ENCODE results near the gene IDE. TPM values are rescaled to one million over a fixed set of nuclear protein-coding genes. Genes with fewer than 3 reads are reported as not detected.

The IDE gene
- total and polyA plus RNA-seq, 2 of the 13 experiments (the other 11 are each of a cell fraction or from before 2014, with no cell fraction given): 16.1 to 52.1 TPM

DNA sequence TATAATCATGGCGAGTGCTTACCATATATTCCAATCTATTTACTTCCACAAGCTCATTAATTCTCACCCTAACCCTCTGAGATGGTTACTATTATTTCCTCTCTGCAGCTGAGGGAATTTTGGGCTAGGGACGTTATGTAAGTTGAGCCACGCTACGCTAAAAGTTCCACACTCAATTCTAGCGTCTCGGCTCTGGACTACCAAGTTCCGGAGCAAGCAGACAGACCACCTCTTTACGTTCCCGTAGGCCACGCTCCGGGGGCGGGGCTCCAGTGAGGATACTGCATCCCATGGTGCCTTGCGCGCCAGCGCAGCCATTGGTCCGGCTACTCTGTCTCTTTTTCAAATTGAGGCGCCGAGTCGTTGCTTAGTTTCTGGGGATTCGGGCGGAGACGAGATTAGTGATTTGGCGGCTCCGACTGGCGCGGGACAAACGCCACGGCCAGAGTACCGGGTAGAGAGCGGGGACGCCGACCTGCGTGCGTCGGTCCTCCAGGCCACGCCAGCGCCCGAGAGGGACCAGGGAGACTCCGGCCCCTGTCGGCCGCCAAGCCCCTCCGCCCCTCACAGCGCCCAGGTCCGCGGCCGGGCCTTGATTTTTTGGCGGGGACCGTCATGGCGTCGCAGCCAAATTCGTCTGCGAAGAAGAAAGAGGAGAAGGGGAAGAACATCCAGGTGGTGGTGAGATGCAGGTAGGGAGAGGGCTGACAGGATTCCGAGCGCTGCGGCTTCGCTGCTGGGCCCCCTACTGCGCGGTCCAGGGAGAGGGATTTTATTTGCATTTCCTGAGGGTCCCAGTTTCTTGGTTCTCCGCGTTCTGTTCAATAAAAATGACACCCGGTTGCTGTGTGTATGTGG is 19.1 kb upstream of the IDE start, which contains the start of gene KIF11 (continued):
- TF ChIP-seq, protein P1, sequence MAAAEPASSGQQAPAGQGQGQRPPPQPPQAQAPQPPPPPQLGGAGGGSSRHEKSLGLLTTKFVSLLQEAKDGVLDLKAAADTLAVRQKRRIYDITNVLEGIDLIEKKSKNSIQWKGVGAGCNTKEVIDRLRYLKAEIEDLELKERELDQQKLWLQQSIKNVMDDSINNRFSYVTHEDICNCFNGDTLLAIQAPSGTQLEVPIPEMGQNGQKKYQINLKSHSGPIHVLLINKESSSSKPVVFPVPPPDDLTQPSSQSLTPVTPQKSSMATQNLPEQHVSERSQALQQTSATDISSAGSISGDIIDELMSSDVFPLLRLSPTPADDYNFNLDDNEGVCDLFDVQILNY (CRISPR knock-in tag; conservative IDR thresholded peaks at IDR 0.05): peak; percentile 73; the same call in 1 of the 2 replicates
- peak; percentile 65 for TF ChIP-seq MEF2D (CRISPR knock-in tag; IDR thresholded peaks at IDR 0.05)
- TF ChIP-seq ZNF235 (CRISPR knock-in tag; IDR thresholded peaks at IDR 0.05; ENCODE audit: borderline replicate concordance): no peak
- TF ChIP-seq CREB1 (IDR thresholded peaks at IDR 0.05): peak; percentile 25; the same call in 1 of the 2 replicates
- peak; percentile 84 for TF ChIP-seq CREB1 (CRISPR knock-in tag; IDR thresholded peaks at IDR 0.05)
- TF ChIP-seq, protein P2, sequence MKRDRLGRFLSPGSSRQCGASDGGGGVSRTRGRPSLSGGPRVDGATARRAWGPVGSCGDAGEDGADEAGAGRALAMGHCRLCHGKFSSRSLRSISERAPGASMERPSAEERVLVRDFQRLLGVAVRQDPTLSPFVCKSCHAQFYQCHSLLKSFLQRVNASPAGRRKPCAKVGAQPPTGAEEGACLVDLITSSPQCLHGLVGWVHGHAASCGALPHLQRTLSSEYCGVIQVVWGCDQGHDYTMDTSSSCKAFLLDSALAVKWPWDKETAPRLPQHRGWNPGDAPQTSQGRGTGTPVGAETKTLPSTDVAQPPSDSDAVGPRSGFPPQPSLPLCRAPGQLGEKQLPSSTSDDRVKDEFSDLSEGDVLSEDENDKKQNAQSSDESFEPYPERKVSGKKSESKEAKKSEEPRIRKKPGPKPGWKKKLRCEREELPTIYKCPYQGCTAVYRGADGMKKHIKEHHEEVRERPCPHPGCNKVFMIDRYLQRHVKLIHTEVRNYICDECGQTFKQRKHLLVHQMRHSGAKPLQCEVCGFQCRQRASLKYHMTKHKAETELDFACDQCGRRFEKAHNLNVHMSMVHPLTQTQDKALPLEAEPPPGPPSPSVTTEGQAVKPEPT (CRISPR knock-in tag; IDR thresholded peaks at IDR 0.05; ENCODE audit: low read depth): no peak
- TF ChIP-seq MIXL1 (CRISPR knock-in tag; IDR thresholded peaks at IDR 0.05): peak; percentile 55; the same call in 1 of the 2 replicates
- peak; percentile 41; the same call in 1 of the 2 replicates for TF ChIP-seq CBFB (CRISPR knock-in tag; IDR thresholded peaks at IDR 0.05)
- TF ChIP-seq, protein P3, sequence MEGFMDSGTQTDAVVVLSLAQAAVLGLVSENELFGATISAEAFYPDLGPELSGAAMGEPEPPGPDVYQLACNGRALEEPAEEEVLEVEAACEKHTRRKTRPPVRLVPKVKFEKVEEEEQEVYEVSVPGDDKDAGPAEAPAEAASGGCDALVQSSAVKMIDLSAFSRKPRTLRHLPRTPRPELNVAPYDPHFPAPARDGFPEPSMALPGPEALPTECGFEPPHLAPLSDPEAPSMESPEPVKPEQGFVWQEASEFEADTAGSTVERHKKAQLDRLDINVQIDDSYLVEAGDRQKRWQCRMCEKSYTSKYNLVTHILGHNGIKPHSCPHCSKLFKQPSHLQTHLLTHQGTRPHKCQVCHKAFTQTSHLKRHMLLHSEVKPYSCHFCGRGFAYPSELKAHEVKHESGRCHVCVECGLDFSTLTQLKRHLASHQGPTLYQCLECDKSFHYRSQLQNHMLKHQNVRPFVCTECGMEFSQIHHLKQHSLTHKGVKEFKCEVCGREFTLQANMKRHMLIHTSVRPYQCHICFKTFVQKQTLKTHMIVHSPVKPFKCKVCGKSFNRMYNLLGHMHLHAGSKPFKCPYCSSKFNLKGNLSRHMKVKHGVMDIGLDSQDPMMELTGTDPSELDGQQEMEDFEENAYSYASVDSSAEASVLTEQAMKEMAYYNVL (CRISPR knock-in tag; IDR thresholded peaks at IDR 0.05; ENCODE audit: borderline replicate concordance): 0 out of 2 replicates have a peak, but pooled peaks have one; percentile 18
- TF ChIP-seq, protein P4, sequence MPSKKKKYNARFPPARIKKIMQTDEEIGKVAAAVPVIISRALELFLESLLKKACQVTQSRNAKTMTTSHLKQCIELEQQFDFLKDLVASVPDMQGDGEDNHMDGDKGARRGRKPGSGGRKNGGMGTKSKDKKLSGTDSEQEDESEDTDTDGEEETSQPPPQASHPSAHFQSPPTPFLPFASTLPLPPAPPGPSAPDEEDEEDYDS (CRISPR knock-in tag; IDR thresholded peaks at IDR 0.05): peak; percentile 97
- no peak for TF ChIP-seq RBAK (CRISPR knock-in tag; IDR thresholded peaks at IDR 0.05)
- peak; percentile 25; the same call in 1 of the 2 replicates for TF ChIP-seq ZNF678 (CRISPR knock-in tag; IDR thresholded peaks at IDR 0.05)
- peak; percentile 51; the same call in 1 of the 2 replicates for TF ChIP-seq ZNF343 (CRISPR knock-in tag; IDR thresholded peaks at IDR 0.05)
- no peak for TF ChIP-seq SOX13 (IDR thresholded peaks at IDR 0.05)
- TF ChIP-seq SOX13 (CRISPR knock-in tag; conservative IDR thresholded peaks at IDR 0.05 in 1 of 2, IDR thresholded peaks at IDR 0.05 in 1 of 2): peak in 1 of 2 experiments; percentile 45; a peak in 2 of 4 replicates
- TF ChIP-seq, protein P5, sequence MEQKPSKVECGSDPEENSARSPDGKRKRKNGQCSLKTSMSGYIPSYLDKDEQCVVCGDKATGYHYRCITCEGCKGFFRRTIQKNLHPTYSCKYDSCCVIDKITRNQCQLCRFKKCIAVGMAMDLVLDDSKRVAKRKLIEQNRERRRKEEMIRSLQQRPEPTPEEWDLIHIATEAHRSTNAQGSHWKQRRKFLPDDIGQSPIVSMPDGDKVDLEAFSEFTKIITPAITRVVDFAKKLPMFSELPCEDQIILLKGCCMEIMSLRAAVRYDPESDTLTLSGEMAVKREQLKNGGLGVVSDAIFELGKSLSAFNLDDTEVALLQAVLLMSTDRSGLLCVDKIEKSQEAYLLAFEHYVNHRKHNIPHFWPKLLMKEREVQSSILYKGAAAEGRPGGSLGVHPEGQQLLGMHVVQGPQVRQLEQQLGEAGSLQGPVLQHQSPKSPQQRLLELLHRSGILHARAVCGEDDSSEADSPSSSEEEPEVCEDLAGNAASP (CRISPR knock-in tag; IDR thresholded peaks at IDR 0.05; ENCODE audit: borderline replicate concordance): 0 out of 2 replicates have a peak, but pooled peaks have one; percentile 38
- TF ChIP-seq ZNF34 (CRISPR knock-in tag; IDR thresholded peaks at IDR 0.05; ENCODE audit: borderline replicate concordance): no peak
- TF ChIP-seq EP300 (IDR thresholded peaks at IDR 0.05; ENCODE audit: low read depth in 2 of 2, low read length in 2 of 2): 0 out of 4 replicates have a peak, but pooled peaks have one; percentile 18 to 35
- no peak for TF ChIP-seq EP300 (CRISPR knock-in tag; IDR thresholded peaks at IDR 0.05; ENCODE audit: borderline replicate concordance)
- no peak for TF ChIP-seq SP1 (IDR thresholded peaks at IDR 0.05)
- TF ChIP-seq SP1 (CRISPR knock-in tag; IDR thresholded peaks at IDR 0.05): peak; percentile 74
- TF ChIP-seq ZNF850 (CRISPR knock-in tag; conservative IDR thresholded peaks at IDR 0.05): 0 out of 2 replicates have a peak, but pooled peaks have one; percentile 18
- peak; percentile 44; the same call in 1 of the 2 replicates for TF ChIP-seq KDM4B (CRISPR knock-in tag; IDR thresholded peaks at IDR 0.05)

Measured in HepG2 (cell line).